MM.1S (cell line): Measurements from ENCODE around the gene PCSK1N.

Source experiments
- DNase-seq: peaks from one replicate; pipeline ENCODE4 v3.0.0-alpha.2; 2015
- H2AFZ ChIP-seq: fragments of 300-600 bp; sonication (generic); 2 replicates; pipeline ENCODE4 v1.6.0; 2016; ENCODE audit warnings: antibody characterized with exemption, low read length
- H3F3A ChIP-seq: fragments of 300-600 bp; sonication (generic); 2 replicates; pipeline ENCODE4 v1.6.1; 2016; ENCODE audit warnings: mild to moderate bottlenecking, antibody characterized with exemption, low read length, moderate library complexity, mixed read lengths; ENCODE audit not compliant: insufficient read depth
- H3K27ac ChIP-seq: fragments of 300-600 bp; sonication (generic); 2 replicates; pipeline ENCODE4 v1.5.1; 2016; ENCODE audit warnings: mild to moderate bottlenecking, low read length
- H3K27me3 ChIP-seq: fragments of 300-600 bp; sonication (generic); replicated peaks from 2 replicates; pipeline ENCODE4 v1.6.0; 2016; ENCODE audit warnings: low read length; ENCODE audit not compliant: insufficient read depth
- H3K36me3 ChIP-seq: fragments of 300-600 bp; sonication (generic); replicated peaks from 2 replicates; pipeline ENCODE4 v1.6.1; 2016; ENCODE audit warnings: mild to moderate bottlenecking, low read length, mixed read lengths; ENCODE audit not compliant: insufficient read depth
- H3K4me1 ChIP-seq: fragments of 300-600 bp; sonication (generic); 2 replicates; pipeline ENCODE4 v1.6.1; 2016; ENCODE audit warnings: low read length, mixed read lengths
- H3K4me2 ChIP-seq: fragments of 300-600 bp; sonication (generic); 2 replicates; pipeline ENCODE4 v1.6.0; 2016; ENCODE audit warnings: low read depth, low read length
- H3K4me3 ChIP-seq: fragments of 300-600 bp; sonication (generic); 2 replicates; pipeline ENCODE4 v1.5.1; 2016; ENCODE audit warnings: low read length, mixed read lengths
- H3K79me2 ChIP-seq: fragments of 300-600 bp; sonication (generic); 2 replicates; pipeline ENCODE4 v1.6.1; 2016; ENCODE audit warnings: mixed run types, low read length, mixed read lengths
- H3K9ac ChIP-seq: fragments of 300-600 bp; sonication (generic); 2 replicates; pipeline ENCODE4 v1.6.1; 2016; ENCODE audit warnings: low read length, mixed read lengths
- H3K9me2 ChIP-seq: fragments of 300-600 bp; sonication (generic); replicated peaks from 2 replicates; pipeline ENCODE4 v1.6.1; 2016; ENCODE audit warnings: mild to moderate bottlenecking, low read length, mixed read lengths; ENCODE audit not compliant: insufficient read depth
- H3K9me3 ChIP-seq: fragments of 300-600 bp; sonication (generic); replicated peaks from 2 replicates; pipeline ENCODE4 v1.6.1; 2016; ENCODE audit warnings: mild to moderate bottlenecking, low read length, mixed read lengths; ENCODE audit not compliant: insufficient read depth
- H4K20me1 ChIP-seq: fragments of 300-600 bp; sonication (generic); 2 replicates; pipeline ENCODE4 v1.6.1; 2016; ENCODE audit warnings: mild to moderate bottlenecking, low read length, moderate library complexity, mixed read lengths; ENCODE audit not compliant: insufficient read depth
- CTCF ChIP-seq: fragments of 300-600 bp; sonication (generic); IDR thresholded peaks from 2 replicates; pipeline ENCODE4 v1.5.1; 2016; ENCODE audit warnings: antibody characterized with exemption, low read length, mixed read lengths
- EZH2 ChIP-seq: fragments of 300-600 bp; sonication (generic); optimal IDR thresholded peaks from 2 replicates; pipeline ENCODE3; 2017; ENCODE audit warnings: low read depth, mild to moderate bottlenecking, antibody characterized with exemption, low read length, mixed read lengths
- EZH2phosphoT487 ChIP-seq: fragments of 300-600 bp; sonication (generic); IDR thresholded peaks from 2 replicates; pipeline ENCODE4 v1.6.1; 2018; ENCODE audit warnings: antibody characterized with exemption, low read length

The PCSK1N gene

GRCh38 chrX:48785540-48786214 lies 49.7 kb downstream of the PCSK1N start:
- H3K9me2 ChIP-seq = no peaks in the 10 kb centered on the region
- no peaks in the 10 kb centered on the region for H3F3A ChIP-seq
- no peaks in the 10 kb centered on the region for H3K4me1 ChIP-seq
- DNase-seq = no peak
- H3K27me3 ChIP-seq = no peaks in the 10 kb centered on the region
- H3K4me2 ChIP-seq = no peak overlapping the region
- no peaks in the 10 kb centered on the region for H3K36me3 ChIP-seq
- H3K4me3 ChIP-seq = no peak overlapping the region
- TF ChIP-seq CTCF (no peak), EZH2phosphoT487 (no peak), EZH2 (no peak)
- H3K9ac ChIP-seq = no peak overlapping the region
- H3K27ac ChIP-seq = no peak overlapping the region
- H3K79me2 ChIP-seq = no peaks in the 10 kb centered on the region
- H2AFZ ChIP-seq = no peak overlapping the region
- no peaks in the 10 kb centered on the region for H4K20me1 ChIP-seq
- no peaks in the 10 kb centered on the region for H3K9me3 ChIP-seq

GRCh38 chrX:48785186-48785539 lies 50.2 kb downstream of the PCSK1N start:
- no peaks in the 10 kb centered on the region for H3K9me2 ChIP-seq
- H3K4me2 ChIP-seq = no peak overlapping the region
- H3K36me3 ChIP-seq = no peaks in the 10 kb centered on the region
- H3K4me1 ChIP-seq = no peaks in the 10 kb centered on the region
- H3K4me3 ChIP-seq = no peak overlapping the region
- H3K9me3 ChIP-seq = no peaks in the 10 kb centered on the region
- no peak overlapping the region for H3K27ac ChIP-seq
- H3K79me2 ChIP-seq = no peaks in the 10 kb centered on the region
- TF ChIP-seq EZH2 (no peak), CTCF (no peak), EZH2phosphoT487 (no peak)
- H4K20me1 ChIP-seq = no peaks in the 10 kb centered on the region
- no peak overlapping the region for H3K9ac ChIP-seq
- no peaks in the 10 kb centered on the region for H3F3A ChIP-seq
- H3K27me3 ChIP-seq = no peaks in the 10 kb centered on the region
- H2AFZ ChIP-seq = no peak overlapping the region
- no peak for DNase-seq

GRCh38 chrX:48784726-48785125 lies 50.7 kb downstream of the PCSK1N start:
- no peaks in the 10 kb centered on the region for H3K4me1 ChIP-seq
- H3K4me2 ChIP-seq = no peak overlapping the region
- no peaks in the 10 kb centered on the region for H4K20me1 ChIP-seq
- TF ChIP-seq CTCF = no peak
- TF ChIP-seq EZH2phosphoT487 = no peak
- no peak for TF ChIP-seq EZH2
- no peak overlapping the region for H3K9ac ChIP-seq
- no peaks in the 10 kb centered on the region for H3K9me2 ChIP-seq
- H3F3A ChIP-seq = no peaks in the 10 kb centered on the region
- no peak overlapping the region for H2AFZ ChIP-seq
- H3K27me3 ChIP-seq = no peaks in the 10 kb centered on the region
- no peak for DNase-seq
- no peaks in the 10 kb centered on the region for H3K79me2 ChIP-seq
- H3K9me3 ChIP-seq = no peaks in the 10 kb centered on the region
- no peaks in the 10 kb centered on the region for H3K36me3 ChIP-seq
- no peak overlapping the region for H3K27ac ChIP-seq
- no peak overlapping the region for H3K4me3 ChIP-seq
